Neuronal stem cell (in vitro differentiated cells): ENCODE results near the gene CLTCL1.

Experiments used
- DNase-seq: peaks from one replicate; pipeline ENCODE4 v3.0.0-alpha.2; 2013; ENCODE audit warnings: low spot score
- H2AFZ ChIP-seq: one replicate; pipeline ENCODE4 v1.6.1; 2013; ENCODE audit warnings: mild to moderate bottlenecking, low read length, inconsistent platforms
- H2AK5ac ChIP-seq: 2 replicates; pipeline ENCODE4 v1.6.1; 2013; ENCODE audit warnings: low read depth, mild to moderate bottlenecking, inconsistent platforms, low read length, moderate library complexity, mixed read lengths
- H2BK120ac ChIP-seq: 2 replicates; pipeline ENCODE4 v1.6.1; 2013; ENCODE audit warnings: low read depth, mild to moderate bottlenecking, inconsistent platforms, low read length, moderate library complexity, mixed read lengths
- H2BK12ac ChIP-seq: one replicate; pipeline ENCODE4 v1.6.1; 2013; ENCODE audit warnings: low read length, inconsistent platforms
- H2BK15ac ChIP-seq: 2 replicates; pipeline ENCODE4 v1.6.1; 2013; ENCODE audit warnings: mild to moderate bottlenecking, low read length, inconsistent platforms, mixed read lengths
- H2BK5ac ChIP-seq: one replicate; pipeline ENCODE4 v1.6.1; 2013; ENCODE audit warnings: inconsistent platforms, mild to moderate bottlenecking, low read length, moderate library complexity
- H3K14ac ChIP-seq: one replicate; pipeline ENCODE4 v1.6.1; 2013; ENCODE audit warnings: low read length, inconsistent platforms
- H3K18ac ChIP-seq: 2 replicates; pipeline ENCODE4 v1.6.1; 2013; ENCODE audit warnings: low read length, inconsistent platforms
- H3K23ac ChIP-seq: 2 replicates; pipeline ENCODE4 v1.6.1; 2013; ENCODE audit warnings: low read depth, mild to moderate bottlenecking, mixed read lengths, low read length, inconsistent platforms; ENCODE audit not compliant: poor library complexity
- H3K27ac ChIP-seq: replicated peaks from 3 replicates; pipeline ENCODE4 v1.5.1; 2013; ENCODE audit warnings: low read length, inconsistent platforms
- H3K27me3 ChIP-seq, 3 experiments: 2 replicates each; pipeline ENCODE4 v1.6.1; 2013; ENCODE audit warnings: low read length in 3 of 3, mild to moderate bottlenecking in 2 of 3, inconsistent platforms in 1 of 3, low read depth in 1 of 3, mixed read lengths in 1 of 3, moderate library complexity in 1 of 3; ENCODE audit not compliant: control insufficient read depth in 3 of 3, insufficient read depth in 3 of 3
- H3K36me3 ChIP-seq, 2 donors: replicated peaks in 1 of 2; 2 replicates each; pipeline ENCODE4 v1.6.1; 2013; ENCODE audit warnings: low read length in 2 of 2; ENCODE audit not compliant: control insufficient read depth in 2 of 2, insufficient read depth in 2 of 2
- H3K4ac ChIP-seq: 2 replicates; pipeline ENCODE4 v1.6.1; 2013; ENCODE audit warnings: inconsistent platforms, mild to moderate bottlenecking, low read length, moderate library complexity
- H3K4me1 ChIP-seq, 2 donors: 1 replicate in 1 of 2; 2 replicates in 1 of 2; pipeline ENCODE4 v1.6.1; 2013; ENCODE audit warnings: low read length in 2 of 2, low read depth in 1 of 2; ENCODE audit not compliant: control insufficient read depth in 2 of 2, insufficient read depth in 1 of 2
- H3K4me2 ChIP-seq: one replicate; pipeline ENCODE4 v1.6.1; 2013; ENCODE audit warnings: mild to moderate bottlenecking, low read length, inconsistent platforms; ENCODE audit not compliant: insufficient read depth, poor library complexity, severe bottlenecking
- H3K4me3 ChIP-seq, 2 donors: 2 replicates each; pipeline ENCODE4 v1.5.1; 2013; ENCODE audit warnings: low read length in 2 of 2, mild to moderate bottlenecking in 2 of 2, inconsistent platforms in 1 of 2, moderate library complexity in 1 of 2
- H3K79me1 ChIP-seq: one replicate; pipeline ENCODE4 v1.6.1; 2013; ENCODE audit warnings: low read depth, mild to moderate bottlenecking, inconsistent platforms, low read length, moderate library complexity
- H3K9ac ChIP-seq: one replicate; pipeline ENCODE4 v1.6.1; 2013; ENCODE audit warnings: mild to moderate bottlenecking, low read depth, low read length, inconsistent platforms; ENCODE audit not compliant: poor library complexity
- H3K9me3 ChIP-seq, 2 donors: replicated peaks in 1 of 2; 2 replicates each; pipeline versions ENCODE3 to v1.6.1; 2013; ENCODE audit warnings: low read length in 2 of 2, mild to moderate bottlenecking in 2 of 2, inconsistent platforms in 1 of 2, low read depth in 1 of 2, mixed read lengths in 1 of 2, moderate library complexity in 1 of 2; ENCODE audit not compliant: control insufficient read depth in 2 of 2, insufficient read depth in 1 of 2
- H4K8ac ChIP-seq: one replicate; pipeline ENCODE4 v1.6.1; 2013; ENCODE audit warnings: low read depth, mild to moderate bottlenecking, inconsistent platforms, low read length, moderate library complexity
- H4K91ac ChIP-seq: one replicate; pipeline ENCODE4 v1.6.1; 2013; ENCODE audit warnings: low read length, low read depth, mild to moderate bottlenecking, inconsistent platforms; ENCODE audit not compliant: poor library complexity
- WGBS, 2 donors: extraction: QIAGEN DNeasy Blood & Tissue Kit; methylation state at CpG; one replicate each; pipeline ENCODE4 v1.1.7; 2013; ENCODE audit warnings: missing lambda C conversion rate in 2 of 2, mixed read lengths in 1 of 2; ENCODE audit not compliant: insufficient read length in 2 of 2, insufficient replicate concordance in 1 of 2; ENCODE audit errors: extremely low coverage in 2 of 2; 5-methylcytosine and 5-hydroxymethylcytosine counted together

Gene CLTCL1

GRCh38 chr22:19292458-19293230 is 1.1 kb upstream of the CLTCL1 start:
- no peak for DNase-seq
- WGBS, 2 donors: no CpG with 5 or more reads among the region's 23 CpGs
- Histone ChIP-seq H2BK15ac (no peak overlapping the region), H2BK12ac (no peak overlapping the region), H2BK120ac (no peak overlapping the region), H3K4me2 (peak overlapping the region; percentile 75), H2AFZ (peak overlapping the region; percentile 99), H4K91ac (no peak overlapping the region), H3K79me1 (no peaks in the 10 kb centered on the region), H2BK5ac (no peak overlapping the region), H3K4me1 (peaks cover 0 to 5% of the 10 kb centered on the region in 2 donors), H3K14ac (no peak overlapping the region), H3K9ac (no peak overlapping the region), H3K23ac (peak overlapping the region; percentile 62), H3K27ac (no peak overlapping the region), H3K27me3 (peaks cover 0 to 5% (median 0%) of the 10 kb centered on the region in 3 experiments), H3K9me3 (no peaks in the 10 kb centered on the region), H2AK5ac (no peak overlapping the region), H3K18ac (peak overlapping the region; percentile 5), H3K4ac (no peak overlapping the region), H3K4me3 (peak overlapping the region; percentile 70 to 81), H3K36me3 (no peaks in the 10 kb centered on the region), H4K8ac (no peak overlapping the region)

GRCh38 chr22:19291218-19291579 is 320 bp downstream of the CLTCL1 start:
- H3K9ac ChIP-seq: peak overlapping the region; percentile 82
- H3K27me3 ChIP-seq: peaks cover 0 to 5% (median 0%) of the 10 kb centered on the region in 3 experiments
- no peak for DNase-seq
- H2BK12ac ChIP-seq: no peak overlapping the region
- H3K4ac ChIP-seq: no peak overlapping the region
- no peaks in the 10 kb centered on the region for H3K36me3 ChIP-seq
- peak overlapping the region; percentile 31 for H2BK15ac ChIP-seq
- H3K4me1 ChIP-seq: peaks cover 0 to 10% of the 10 kb centered on the region in 2 donors
- H3K4me2 ChIP-seq: peak overlapping the region; percentile 94
- no peak overlapping the region for H4K8ac ChIP-seq
- H3K9me3 ChIP-seq: no peaks in the 10 kb centered on the region
- peak overlapping the region; percentile 83 for H3K18ac ChIP-seq
- no peak overlapping the region for H2AK5ac ChIP-seq
- H3K23ac ChIP-seq: peak overlapping the region; percentile 94
- WGBS, 2 donors: no CpG with 5 or more reads among the region's 41 CpGs
- H3K14ac ChIP-seq: no peak overlapping the region
- H3K27ac ChIP-seq: no peak overlapping the region
- no peak overlapping the region for H2BK120ac ChIP-seq
- no peak overlapping the region for H4K91ac ChIP-seq
- H3K4me3 ChIP-seq: peak overlapping the region; percentile 68 to 91
- peak overlapping the region; percentile 99 for H2AFZ ChIP-seq
- H2BK5ac ChIP-seq: peak overlapping the region; percentile 39
- no peaks in the 10 kb centered on the region for H3K79me1 ChIP-seq

- no CpG with 5 or more reads among the region's 27 CpGs for WGBS, 2 donors
- Histone ChIP-seq H3K18ac (peak overlapping the region; percentile 83), H3K27ac (no peak overlapping the region), H3K23ac (peak overlapping the region; percentile 94), H2BK12ac (no peak overlapping the region), H3K79me1 (no peaks in the 10 kb centered on the region), H2BK120ac (no peak overlapping the region), H3K9me3 (no peaks in the 10 kb centered on the region), H3K9ac (peak overlapping the region; percentile 82), H3K4ac (no peak overlapping the region), H2AFZ (peak overlapping the region; percentile 99), H4K8ac (no peak overlapping the region), H3K4me3 (peak overlapping the region; percentile 68 to 91), H2BK5ac (peak overlapping the region; percentile 39), H3K27me3 (peaks cover 0 to 5% (median 0%) of the 10 kb centered on the region in 3 experiments), H3K14ac (no peak overlapping the region), H3K4me2 (peak overlapping the region; percentile 94), H3K36me3 (no peaks in the 10 kb centered on the region), H3K4me1 (peaks cover 0 to 10% of the 10 kb centered on the region in 2 donors), H2BK15ac (no peak overlapping the region), H2AK5ac (no peak overlapping the region), H4K91ac (no peak overlapping the region)
- DNase-seq: no peak
Observed at GRCh38 chr22:19290400-19291217, 910 bp downstream of the CLTCL1 start.
